AG04450 (cell line): ENCODE data around the gene PPM1H. TPM values are rescaled to one million over a fixed set of nuclear protein-coding genes. Genes with fewer than 3 reads are reported as not detected.

Experiments
- CTCF ChIA-PET: fragments of 300-600, 350-600 bp; formaldehyde crosslinking; extraction: SDS; loops from one replicate; lab custom pipeline; 2022; ENCODE audit warnings: antibody characterized with exemption, inconsistent platforms; lab: Charles Lee
- POLR2A ChIA-PET: fragments of 350-600 bp; formaldehyde crosslinking; extraction: SDS; loops from one replicate; lab custom pipeline; 2021; ENCODE audit warnings: antibody characterized with exemption, inconsistent platforms; lab: Yijun Ruan, JAX
- DNase-seq: peaks from one replicate; pipeline ENCODE4 v3.0.0-alpha.2; 2011; ENCODE audit warnings: low read depth, low spot score
- H3K27ac ChIP-seq: one replicate; pipeline ENCODE4 v1.5.1; 2012; ENCODE audit warnings: low read depth, low read length, control low read depth
- H3K27me3 ChIP-seq: one replicate; pipeline ENCODE4 v1.6.0; 2012; ENCODE audit warnings: low read length; ENCODE audit not compliant: control insufficient read depth, insufficient read depth
- H3K4me3 ChIP-seq: 2 replicates; pipeline ENCODE4 v1.5.1; 2011; ENCODE audit warnings: mild to moderate bottlenecking, low read depth, low read length, control low read depth
- H3K9me3 ChIP-seq: 2 replicates; pipeline ENCODE4 v1.5.1; 2012; ENCODE audit warnings: low read length; ENCODE audit not compliant: control insufficient read depth, insufficient read depth
- polyA plus RNA-seq: library from polyadenylated mRNA; depleted of rRNA; stranded (reverse); fragments of >200 nt; gene quantifications from 2 replicates; pipeline ENCODE4 v1.2.3, GENCODE V29; 2011
- TF ChIP-seq, protein P1 (sequence below): IDR thresholded peaks from 2 replicates; pipeline ENCODE4 v1.5.1; 2011; ENCODE audit warnings: low read depth, low read length, control low read depth, inconsistent platforms

PPM1H gene
- polyA plus RNA-seq, 1 experiment, result 0.12 TPM

DNA sequence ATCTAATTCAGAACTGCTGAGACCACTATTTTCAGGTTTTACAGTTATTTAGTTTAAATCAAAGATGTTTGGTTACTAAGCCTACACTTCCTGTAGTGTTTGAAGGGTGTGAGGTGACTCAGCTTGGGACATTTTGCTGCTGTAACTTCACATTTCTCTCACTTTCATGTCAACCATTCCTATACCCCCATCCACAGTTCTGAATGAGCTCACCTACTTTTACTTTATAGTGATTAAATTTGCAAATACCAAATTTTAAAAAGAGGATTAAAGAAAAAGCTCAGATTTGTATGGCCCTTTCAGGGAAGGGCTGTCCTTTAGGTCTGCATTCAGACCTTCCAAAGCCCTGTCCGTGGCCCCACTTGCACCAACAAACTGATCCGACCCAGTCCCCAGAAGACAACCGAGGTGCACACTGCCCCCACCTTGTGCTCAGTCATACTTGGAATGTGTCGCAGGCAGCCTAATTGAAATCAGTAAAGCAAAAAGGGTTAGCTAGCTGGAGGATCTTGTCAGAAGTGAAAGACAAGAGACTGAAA, 294.0 kb downstream of the PPM1H start:
- no peaks in the 10 kb centered on the region for H3K9me3 ChIP-seq
- H3K27ac ChIP-seq, result no peak overlapping the region
- TF ChIP-seq, protein P1, sequence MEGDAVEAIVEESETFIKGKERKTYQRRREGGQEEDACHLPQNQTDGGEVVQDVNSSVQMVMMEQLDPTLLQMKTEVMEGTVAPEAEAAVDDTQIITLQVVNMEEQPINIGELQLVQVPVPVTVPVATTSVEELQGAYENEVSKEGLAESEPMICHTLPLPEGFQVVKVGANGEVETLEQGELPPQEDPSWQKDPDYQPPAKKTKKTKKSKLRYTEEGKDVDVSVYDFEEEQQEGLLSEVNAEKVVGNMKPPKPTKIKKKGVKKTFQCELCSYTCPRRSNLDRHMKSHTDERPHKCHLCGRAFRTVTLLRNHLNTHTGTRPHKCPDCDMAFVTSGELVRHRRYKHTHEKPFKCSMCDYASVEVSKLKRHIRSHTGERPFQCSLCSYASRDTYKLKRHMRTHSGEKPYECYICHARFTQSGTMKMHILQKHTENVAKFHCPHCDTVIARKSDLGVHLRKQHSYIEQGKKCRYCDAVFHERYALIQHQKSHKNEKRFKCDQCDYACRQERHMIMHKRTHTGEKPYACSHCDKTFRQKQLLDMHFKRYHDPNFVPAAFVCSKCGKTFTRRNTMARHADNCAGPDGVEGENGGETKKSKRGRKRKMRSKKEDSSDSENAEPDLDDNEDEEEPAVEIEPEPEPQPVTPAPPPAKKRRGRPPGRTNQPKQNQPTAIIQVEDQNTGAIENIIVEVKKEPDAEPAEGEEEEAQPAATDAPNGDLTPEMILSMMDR, result no peak
- DNase-seq, result no peak
- no peak overlapping the region for H3K4me3 ChIP-seq
- peaks cover 2% of the 10 kb centered on the region for H3K27me3 ChIP-seq
- ChIA-PET POLR2A (no interaction called here), CTCF (no interaction called here)

DNA sequence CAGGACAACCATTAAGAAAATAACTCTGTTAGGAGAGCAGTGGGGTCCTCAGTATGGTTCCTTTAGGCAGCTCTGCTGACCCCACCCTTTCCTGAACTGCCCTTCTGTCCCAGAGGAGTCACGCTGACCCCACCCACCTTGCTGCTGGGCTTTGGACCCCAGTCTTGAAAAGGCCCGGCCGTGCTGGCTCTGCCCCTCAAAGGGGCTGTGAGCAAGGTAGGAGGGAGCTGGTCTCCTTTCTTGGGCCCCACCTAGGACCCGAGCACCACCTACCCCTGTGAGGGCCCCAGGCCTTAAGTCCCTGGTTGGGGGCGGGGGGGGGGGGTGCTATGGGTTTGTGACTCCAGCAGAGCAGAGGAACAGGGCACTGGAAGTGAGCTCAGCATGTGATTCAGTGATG, 297.3 kb downstream of the PPM1H start:
- ChIA-PET POLR2A (no interaction called here), CTCF (interaction anchor here (0.6 kb wide), 2 partner anchors 62 to 126 kb away, joined by 3 to 5 read pairs; no protein-coding TSS in a partner anchor)
- no peak for DNase-seq
- Histone ChIP-seq H3K27me3 (peaks cover 2% of the 10 kb centered on the region), H3K4me3 (no peak overlapping the region), H3K27ac (no peak overlapping the region), H3K9me3 (peaks cover 2% of the 10 kb centered on the region; the same call in 1 of the 2 replicates)
- TF ChIP-seq, protein P1, result no peak

DNA sequence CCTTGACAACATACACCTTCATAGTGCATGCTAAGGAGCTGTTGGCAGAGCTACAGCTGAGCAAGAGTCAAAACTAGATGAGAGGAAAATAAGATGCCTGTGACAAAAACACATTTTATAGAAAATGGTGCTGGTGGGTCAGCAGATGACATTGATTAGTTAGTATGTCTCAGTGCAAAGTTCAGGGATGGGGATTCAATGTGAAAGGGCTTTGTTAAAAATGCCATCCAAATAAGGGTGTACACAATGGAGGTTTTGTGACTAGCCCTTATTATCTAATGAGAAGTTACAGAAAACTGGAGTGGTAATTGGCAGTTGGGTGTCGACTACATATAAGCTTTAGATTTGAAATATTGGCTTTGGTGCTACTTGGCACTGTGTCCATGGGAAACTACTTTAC, 299.3 kb downstream of the PPM1H start:
- DNase-seq, result no peak
- ChIA-PET CTCF (no interaction called here), POLR2A (no interaction called here)
- TF ChIP-seq, protein P1, result no peak
- Histone ChIP-seq H3K27ac (no peak overlapping the region), H3K4me3 (no peak overlapping the region), H3K9me3 (peaks cover 2% of the 10 kb centered on the region; the same call in 1 of the 2 replicates), H3K27me3 (peaks cover 2% of the 10 kb centered on the region)

DNA sequence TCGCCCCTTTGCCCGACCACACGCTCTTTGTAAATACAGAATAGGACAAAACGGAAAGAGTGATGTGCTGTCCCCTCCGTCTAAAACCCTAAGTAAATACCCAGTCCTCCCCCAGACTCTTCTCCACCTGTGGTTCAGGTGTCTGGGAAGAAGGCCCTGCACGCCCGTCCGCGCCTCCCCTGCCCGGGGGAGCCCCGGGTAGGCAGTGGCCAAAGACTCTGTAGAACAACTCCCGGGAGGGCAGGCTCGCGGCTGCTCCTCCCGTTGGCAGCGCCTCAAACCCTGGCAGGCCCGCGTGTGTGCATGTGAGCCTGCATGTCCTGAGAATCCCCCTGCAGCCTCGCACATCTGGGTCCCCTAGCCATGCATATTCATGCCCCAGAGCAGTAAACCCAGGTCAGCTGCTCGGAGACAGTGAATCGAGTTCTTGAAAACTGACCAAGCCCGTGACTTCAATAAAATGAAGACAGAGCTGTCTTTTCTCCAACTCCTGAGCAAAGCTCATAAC, 302.5 kb downstream of the PPM1H start:
- Histone ChIP-seq H3K9me3 (peaks cover 2% of the 10 kb centered on the region; the same call in 1 of the 2 replicates), H3K27ac (no peak overlapping the region), H3K27me3 (peaks cover 2% of the 10 kb centered on the region), H3K4me3 (peak overlapping the region; percentile 62)
- ChIA-PET CTCF (no interaction called here), POLR2A (interaction anchor here (1.8 kb wide), 1 partner anchor 29 kb away, joined by 8 read pairs; no protein-coding TSS in a partner anchor)
- TF ChIP-seq, protein P1, result no peak
- DNase-seq, result no peak

DNA sequence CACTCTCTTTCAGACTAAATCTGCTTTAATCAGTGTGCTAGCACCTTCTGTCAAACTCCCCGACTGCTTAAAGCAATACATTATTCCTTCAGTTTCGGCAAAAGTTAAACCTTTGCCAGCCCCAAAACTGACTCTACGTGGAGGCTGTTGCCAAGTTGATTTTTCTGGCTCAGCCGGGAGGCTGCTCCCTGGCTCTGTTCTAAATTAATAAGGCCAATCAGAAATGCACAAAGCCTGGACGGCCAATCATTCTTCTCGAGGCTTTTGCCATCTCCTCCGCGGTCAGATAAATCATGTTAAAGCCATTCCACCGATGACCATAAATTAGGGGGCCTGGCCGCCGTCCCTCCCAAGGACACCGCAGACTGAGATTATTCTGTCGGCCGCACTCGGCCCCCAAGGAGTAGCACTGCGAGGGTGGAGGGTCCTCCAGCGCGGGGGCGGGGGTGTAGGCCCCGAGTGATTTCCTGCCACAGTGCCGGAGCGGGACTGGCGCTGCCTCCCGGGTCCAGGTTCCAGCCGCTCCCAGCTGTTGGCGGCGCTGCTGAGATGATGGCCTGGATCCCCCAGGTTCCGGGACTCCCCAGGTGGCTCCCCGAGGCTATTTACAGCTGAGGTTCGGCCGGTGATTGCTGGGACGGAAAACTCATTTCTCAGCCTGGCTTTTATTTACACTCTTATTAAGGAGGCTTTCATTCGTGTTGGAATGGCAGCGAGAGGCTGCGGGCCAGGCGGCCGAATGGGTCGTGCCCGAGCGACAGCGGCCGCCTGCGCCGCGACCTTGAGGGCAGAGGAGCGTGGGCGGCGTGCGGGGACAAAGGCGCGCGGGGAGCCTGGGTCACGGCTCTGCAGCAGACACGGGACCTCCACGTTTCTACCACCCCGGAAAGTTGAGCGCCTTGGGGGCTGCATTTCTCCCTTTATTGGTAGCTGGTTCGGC, 303.2 kb downstream of the PPM1H start:
- ChIA-PET POLR2A (interaction anchor here (1.8 kb wide), 1 partner anchor 28 kb away, joined by 8 read pairs; no protein-coding TSS in a partner anchor), CTCF (no interaction called here)
- Histone ChIP-seq H3K9me3 (peaks cover 2% of the 10 kb centered on the region; the same call in 1 of the 2 replicates), H3K27ac (no peak overlapping the region), H3K4me3 (peak overlapping the region; percentile 62), H3K27me3 (peaks cover 2% of the 10 kb centered on the region)
- DNase-seq, result peak; percentile 21
- TF ChIP-seq, protein P1, result peak; percentile 40
